ENCODE results near the gene LTBR. TPM values are rescaled to one million over a fixed set of nuclear protein-coding genes. Genes with fewer than 3 reads are reported as not detected.
A peak's percentile ranks its signal among the peaks of the same experiment; 100 is the strongest.

Gene LTBR
- total RNA-seq, 1 experiment from 2014 or later, result 3.1 TPM

GRCh38 chr12:6428326-6428725, 44.4 kb downstream of the LTBR start:
- intact Hi-C loops (cut with micrococcal nuclease; ENCODE audit: unreplicated experiment) (no loop called here), in situ Hi-C loops (cut with HindIII; ENCODE audit: low pct_unique_long_range_greater_than_20kb, low sequenced_read_pairs) (no loop called here)
- ATAC-seq (no peak), DNase-seq (ENCODE audit: low read depth, low spot score) (no peak)
- H3K36me3 ChIP-seq (ENCODE audit: control insufficient read depth, insufficient read depth, low read length), result no peaks in the 10 kb centered on the region
- no peaks in the 10 kb centered on the region for H3K27me3 ChIP-seq (ENCODE audit: control insufficient read depth, insufficient read depth, low read length)
- ChIA-PET POLR2A (no interaction called here), CTCF (interaction anchor here (0.5 kb wide), 1 partner anchor 1265 kb away, joined by 9 read pairs; no protein-coding TSS in a partner anchor)
- H3K27ac ChIP-seq (ENCODE audit: low read length), result no peak overlapping the region
- peaks cover 9% of the 10 kb centered on the region for H3K4me1 ChIP-seq (ENCODE audit: control insufficient read depth, insufficient read depth, low read length)
- no peaks in the 10 kb centered on the region for H3K9me3 ChIP-seq (ENCODE audit: control insufficient read depth, insufficient read depth, low read depth, low read length)
- no peak overlapping the region for H3K4me3 ChIP-seq (ENCODE audit: low read depth in 2 of 2, low read length in 2 of 2)
- BruUV-seq (replicated peaks), result no TSS peak
- TF ChIP-seq TCF7L2 (IDR thresholded peaks at IDR 0.05; ENCODE audit: low read depth, low read length) (no peak), CTCF (IDR thresholded peaks at IDR 0.05) (no peak), REST (IDR thresholded peaks at IDR 0.05; ENCODE audit: insufficient read depth in 1 of 2, low read depth in 2 of 2, low read length in 1 of 2) (no peak), POLR2AphosphoS5 (IDR thresholded peaks at IDR 0.05; ENCODE audit: low read depth, low read length) (no peak), SIN3A (IDR thresholded peaks at IDR 0.05; ENCODE audit: borderline replicate concordance, insufficient read depth, low read depth, low read length) (no peak)

- no TSS peak for BruUV-seq (replicated peaks)
- H3K27me3 ChIP-seq (ENCODE audit: control insufficient read depth, insufficient read depth, low read length), result no peaks in the 10 kb centered on the region
- peak; percentile 92 for ATAC-seq
- POLR2A ChIA-PET, result no interaction called here
- no peaks in the 10 kb centered on the region for H3K36me3 ChIP-seq (ENCODE audit: control insufficient read depth, insufficient read depth, low read length)
- peak overlapping the region; percentile 27 to 57 for H3K4me3 ChIP-seq (ENCODE audit: low read depth in 2 of 2, low read length in 2 of 2)
- H3K4me1 ChIP-seq (ENCODE audit: control insufficient read depth, insufficient read depth, low read length), result peaks cover 9% of the 10 kb centered on the region
- TF ChIP-seq REST (IDR thresholded peaks at IDR 0.05; ENCODE audit: insufficient read depth in 1 of 2, low read depth in 2 of 2, low read length in 1 of 2), result no peak
- no peak for TF ChIP-seq CTCF (IDR thresholded peaks at IDR 0.05)
- no peak for TF ChIP-seq TCF7L2 (IDR thresholded peaks at IDR 0.05; ENCODE audit: low read depth, low read length)
- no peak for TF ChIP-seq SIN3A (IDR thresholded peaks at IDR 0.05; ENCODE audit: borderline replicate concordance, insufficient read depth, low read depth, low read length)
- no peak for TF ChIP-seq POLR2AphosphoS5 (IDR thresholded peaks at IDR 0.05; ENCODE audit: low read depth, low read length)
- intact Hi-C loops (cut with micrococcal nuclease; ENCODE audit: unreplicated experiment), result no loop called here
- no peaks in the 10 kb centered on the region for H3K9me3 ChIP-seq (ENCODE audit: control insufficient read depth, insufficient read depth, low read depth, low read length)
- in situ Hi-C loops (cut with HindIII; ENCODE audit: low pct_unique_long_range_greater_than_20kb, low sequenced_read_pairs), result no loop called here
- CTCF ChIA-PET, result no interaction called here
- H3K27ac ChIP-seq (ENCODE audit: low read length), result peak overlapping the region; percentile 85
- DNase-seq (ENCODE audit: low read depth, low spot score), result peak; percentile 56
Observed at GRCh38 chr12:6430124-6430989, 46.4 kb downstream of the LTBR start.
